ENCODE results near the gene GPC5. TPM values are rescaled to one million over a fixed set of nuclear protein-coding genes. Genes with fewer than 3 reads are reported as not detected.

The GPC5 gene
- total RNA-seq, 1 experiment from 2014 or later, result 0.26 TPM

DNA sequence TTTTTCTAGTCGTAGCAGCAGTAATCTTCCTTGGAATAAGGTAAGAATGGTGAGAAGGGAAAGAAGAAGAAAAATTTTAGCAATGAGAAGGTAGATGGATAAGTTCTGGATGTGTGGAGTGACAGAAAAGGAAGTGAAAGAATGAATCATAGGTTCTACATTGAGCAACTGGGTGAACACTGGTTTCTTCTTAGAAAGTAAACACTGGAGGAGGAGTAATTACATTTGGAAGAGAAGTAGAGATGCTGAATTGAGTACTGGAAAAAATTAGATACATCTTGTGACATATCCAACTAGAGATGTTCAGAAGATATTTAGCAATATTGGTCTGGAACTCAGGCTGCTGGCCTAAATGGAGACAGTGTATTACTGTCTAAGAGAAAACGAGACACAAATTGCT lies 148.5 kb downstream of the GPC5 start:
- no peaks in the 10 kb centered on the region for H3K27me3 ChIP-seq (ENCODE audit: control insufficient read depth, insufficient read depth, low read length)
- in situ Hi-C loops (cut with HindIII; ENCODE audit: low pct_unique_long_range_greater_than_20kb, low sequenced_read_pairs), result no loop called here
- TF ChIP-seq, protein P1, sequence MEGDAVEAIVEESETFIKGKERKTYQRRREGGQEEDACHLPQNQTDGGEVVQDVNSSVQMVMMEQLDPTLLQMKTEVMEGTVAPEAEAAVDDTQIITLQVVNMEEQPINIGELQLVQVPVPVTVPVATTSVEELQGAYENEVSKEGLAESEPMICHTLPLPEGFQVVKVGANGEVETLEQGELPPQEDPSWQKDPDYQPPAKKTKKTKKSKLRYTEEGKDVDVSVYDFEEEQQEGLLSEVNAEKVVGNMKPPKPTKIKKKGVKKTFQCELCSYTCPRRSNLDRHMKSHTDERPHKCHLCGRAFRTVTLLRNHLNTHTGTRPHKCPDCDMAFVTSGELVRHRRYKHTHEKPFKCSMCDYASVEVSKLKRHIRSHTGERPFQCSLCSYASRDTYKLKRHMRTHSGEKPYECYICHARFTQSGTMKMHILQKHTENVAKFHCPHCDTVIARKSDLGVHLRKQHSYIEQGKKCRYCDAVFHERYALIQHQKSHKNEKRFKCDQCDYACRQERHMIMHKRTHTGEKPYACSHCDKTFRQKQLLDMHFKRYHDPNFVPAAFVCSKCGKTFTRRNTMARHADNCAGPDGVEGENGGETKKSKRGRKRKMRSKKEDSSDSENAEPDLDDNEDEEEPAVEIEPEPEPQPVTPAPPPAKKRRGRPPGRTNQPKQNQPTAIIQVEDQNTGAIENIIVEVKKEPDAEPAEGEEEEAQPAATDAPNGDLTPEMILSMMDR (IDR thresholded peaks at IDR 0.05), result no peak
- TF ChIP-seq SIN3A (IDR thresholded peaks at IDR 0.05; ENCODE audit: borderline replicate concordance, insufficient read depth, low read depth, low read length), result no peak
- TF ChIP-seq TCF7L2 (IDR thresholded peaks at IDR 0.05; ENCODE audit: low read depth, low read length), result no peak
- DNase-seq (ENCODE audit: low read depth, low spot score) (no peak), ATAC-seq (no peak)
- H3K4me3 ChIP-seq (ENCODE audit: low read depth in 2 of 2, low read length in 2 of 2), result no peak overlapping the region
- CTCF ChIA-PET, result no interaction called here
- no peak overlapping the region for H3K27ac ChIP-seq (ENCODE audit: low read length)
- BruUV-seq (replicated peaks), result no TSS peak
- no peaks in the 10 kb centered on the region for H3K4me1 ChIP-seq (ENCODE audit: control insufficient read depth, insufficient read depth, low read length)
- POLR2A ChIA-PET, result no interaction called here
- no peaks in the 10 kb centered on the region for H3K9me3 ChIP-seq (ENCODE audit: control insufficient read depth, insufficient read depth, low read depth, low read length)
- intact Hi-C loops (cut with micrococcal nuclease; ENCODE audit: unreplicated experiment), result no loop called here
- no peaks in the 10 kb centered on the region for H3K36me3 ChIP-seq (ENCODE audit: control insufficient read depth, insufficient read depth, low read length)

DNA sequence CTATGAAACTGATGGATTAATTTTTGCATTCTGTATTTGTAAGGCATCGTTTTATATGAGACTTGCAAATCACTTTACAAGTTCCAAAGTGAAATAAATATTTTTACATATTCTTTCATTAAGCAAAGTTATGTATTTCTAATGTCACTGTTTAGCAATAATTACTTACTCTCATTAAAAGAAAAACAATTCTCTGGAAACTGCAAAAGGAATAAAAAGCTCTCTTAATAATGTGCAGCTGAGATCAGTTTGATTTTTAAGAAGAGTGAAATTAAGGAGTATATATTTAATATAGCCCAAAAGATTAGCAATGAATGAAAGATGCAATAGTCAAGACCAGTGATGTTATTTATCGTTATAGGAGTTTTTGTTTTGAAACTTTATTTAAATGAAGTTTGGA lies 155.2 kb downstream of the GPC5 start:
- POLR2A ChIA-PET, result no interaction called here
- no peaks in the 10 kb centered on the region for H3K9me3 ChIP-seq (ENCODE audit: control insufficient read depth, insufficient read depth, low read depth, low read length)
- no peak for DNase-seq (ENCODE audit: low read depth, low spot score)
- ATAC-seq, result no peak
- no TSS peak for BruUV-seq (replicated peaks)
- H3K27me3 ChIP-seq (ENCODE audit: control insufficient read depth, insufficient read depth, low read length), result no peaks in the 10 kb centered on the region
- no peak for TF ChIP-seq POLR2AphosphoS5 (IDR thresholded peaks at IDR 0.05; ENCODE audit: low read depth, low read length)
- TF ChIP-seq SIN3A (IDR thresholded peaks at IDR 0.05; ENCODE audit: borderline replicate concordance, insufficient read depth, low read depth, low read length), result no peak
- TF ChIP-seq, protein P1 (IDR thresholded peaks at IDR 0.05), result no peak
- TF ChIP-seq, protein P2, sequence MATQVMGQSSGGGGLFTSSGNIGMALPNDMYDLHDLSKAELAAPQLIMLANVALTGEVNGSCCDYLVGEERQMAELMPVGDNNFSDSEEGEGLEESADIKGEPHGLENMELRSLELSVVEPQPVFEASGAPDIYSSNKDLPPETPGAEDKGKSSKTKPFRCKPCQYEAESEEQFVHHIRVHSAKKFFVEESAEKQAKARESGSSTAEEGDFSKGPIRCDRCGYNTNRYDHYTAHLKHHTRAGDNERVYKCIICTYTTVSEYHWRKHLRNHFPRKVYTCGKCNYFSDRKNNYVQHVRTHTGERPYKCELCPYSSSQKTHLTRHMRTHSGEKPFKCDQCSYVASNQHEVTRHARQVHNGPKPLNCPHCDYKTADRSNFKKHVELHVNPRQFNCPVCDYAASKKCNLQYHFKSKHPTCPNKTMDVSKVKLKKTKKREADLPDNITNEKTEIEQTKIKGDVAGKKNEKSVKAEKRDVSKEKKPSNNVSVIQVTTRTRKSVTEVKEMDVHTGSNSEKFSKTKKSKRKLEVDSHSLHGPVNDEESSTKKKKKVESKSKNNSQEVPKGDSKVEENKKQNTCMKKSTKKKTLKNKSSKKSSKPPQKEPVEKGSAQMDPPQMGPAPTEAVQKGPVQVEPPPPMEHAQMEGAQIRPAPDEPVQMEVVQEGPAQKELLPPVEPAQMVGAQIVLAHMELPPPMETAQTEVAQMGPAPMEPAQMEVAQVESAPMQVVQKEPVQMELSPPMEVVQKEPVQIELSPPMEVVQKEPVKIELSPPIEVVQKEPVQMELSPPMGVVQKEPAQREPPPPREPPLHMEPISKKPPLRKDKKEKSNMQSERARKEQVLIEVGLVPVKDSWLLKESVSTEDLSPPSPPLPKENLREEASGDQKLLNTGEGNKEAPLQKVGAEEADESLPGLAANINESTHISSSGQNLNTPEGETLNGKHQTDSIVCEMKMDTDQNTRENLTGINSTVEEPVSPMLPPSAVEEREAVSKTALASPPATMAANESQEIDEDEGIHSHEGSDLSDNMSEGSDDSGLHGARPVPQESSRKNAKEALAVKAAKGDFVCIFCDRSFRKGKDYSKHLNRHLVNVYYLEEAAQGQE (IDR thresholded peaks at IDR 0.05; ENCODE audit: insufficient read depth in 1 of 2, low read depth in 2 of 2, low read length in 1 of 2), result no peak
- no peak for TF ChIP-seq TCF7L2 (IDR thresholded peaks at IDR 0.05; ENCODE audit: low read depth, low read length)
- intact Hi-C loops (cut with micrococcal nuclease; ENCODE audit: unreplicated experiment) (no loop called here), in situ Hi-C loops (cut with HindIII; ENCODE audit: low pct_unique_long_range_greater_than_20kb, low sequenced_read_pairs) (no loop called here)
- H3K4me1 ChIP-seq (ENCODE audit: control insufficient read depth, insufficient read depth, low read length), result no peaks in the 10 kb centered on the region
- H3K27ac ChIP-seq (ENCODE audit: low read length), result no peak overlapping the region
- no peaks in the 10 kb centered on the region for H3K36me3 ChIP-seq (ENCODE audit: control insufficient read depth, insufficient read depth, low read length)
- no peak overlapping the region for H3K4me3 ChIP-seq (ENCODE audit: low read depth in 2 of 2, low read length in 2 of 2)
- CTCF ChIA-PET, result no interaction called here
